Measurements from ENCODE around the gene NT5C1B. TPM values are rescaled to one million over a fixed set of nuclear protein-coding genes. Genes with fewer than 3 reads are reported as not detected.
A peak's percentile ranks its signal among the peaks of the same experiment; 100 is the strongest.

The NT5C1B gene
- total and polyA plus RNA-seq, 2 experiments from 2014 or later: not detected

- peak overlapping the region; percentile 22 for H3K27ac Mint-ChIP-seq
- Histone ChIP-seq H3K79me2 (replicated peaks; ENCODE audit: insufficient read depth) (peaks cover 49% of the 10 kb centered on the region), H3K4me2 (peak overlapping the region; percentile 94; the same call in 1 of the 2 replicates), H2AFZ (no peak overlapping the region), H3K36me3 (ENCODE audit: insufficient read depth) (no peaks in the 10 kb centered on the region; the same call in 1 of the 2 replicates), H3K4me3 (peak overlapping the region; percentile 76), H4K20me1 (replicated peaks; ENCODE audit: insufficient read depth) (0 out of 2 replicates have a peak, but pooled peaks cover 24% of the 10 kb centered on the region), H3K27me3 (ENCODE audit: insufficient read depth) (no peaks in the 10 kb centered on the region), H3F3A (replicated peaks; ENCODE audit: low read depth) (no peaks in the 10 kb centered on the region), H3K9me2 (ENCODE audit: insufficient read depth) (no peaks in the 10 kb centered on the region; the same call in 1 of the 2 replicates), H3K27ac (ENCODE audit: low read depth) (no peak overlapping the region), H3K4me1 (ENCODE audit: insufficient read depth) (peaks cover 21% of the 10 kb centered on the region)
- H3K4me1 Mint-ChIP-seq: peaks cover 25% of the 10 kb centered on the region
- peaks cover 12% of the 10 kb centered on the region; the same call in 2 of the 3 replicates for H3K36me3 Mint-ChIP-seq (ENCODE audit: low read depth)
- peak overlapping the region; percentile 94 for H3K4me3 Mint-ChIP-seq
- TF ChIP-seq EZH2 (IDR thresholded peaks at IDR 0.05; ENCODE audit: low read depth, unreplicated experiment) (no peak), ZNF114 (CRISPR knock-in tag; IDR thresholded peaks at IDR 0.05) (no peak), JUNB (IDR thresholded peaks at IDR 0.05; ENCODE audit: unreplicated experiment) (no peak), ZNF462 (CRISPR knock-in tag; IDR thresholded peaks at IDR 0.05) (no peak), NANOG (IDR thresholded peaks at IDR 0.05; ENCODE audit: borderline replicate concordance) (no peak), CTCF (conservative IDR thresholded peaks at IDR 0.05; ENCODE audit: low read depth in 2 of 2) (no peak), STAT1 (IDR thresholded peaks at IDR 0.05; ENCODE audit: unreplicated experiment) (no peak), REST (IDR thresholded peaks at IDR 0.05; ENCODE audit: unreplicated experiment) (no peak), CREB1 (CRISPR knock-in tag; IDR thresholded peaks at IDR 0.05; ENCODE audit: low read depth) (no peak), ETS1 (IDR thresholded peaks at IDR 0.05) (no peak)
- DNase-seq (ENCODE audit: low spot score) (no peak), ATAC-seq (no peak)
- H3K27me3 Mint-ChIP-seq (ENCODE audit: insufficient read depth, low read depth, poor library complexity): no peaks in the 10 kb centered on the region
- H3K9me3 Mint-ChIP-seq: no peaks in the 10 kb centered on the region
Observed at GRCh38 chr2:18558458-18558857, 30.9 kb downstream of the NT5C1B start.
